ENCODE measurements around the gene TM9SF3.
"Not testable (repeated sequence)": the region's sequence is repeated elsewhere in the genome, so short reads cannot be mapped to it uniquely, and the experiment has no call there.

Gene TM9SF3

GRCh38 chr10:96598846-96599245, 12.0 kb upstream of the TM9SF3 start:
- no peak for DNase-seq

DNA sequence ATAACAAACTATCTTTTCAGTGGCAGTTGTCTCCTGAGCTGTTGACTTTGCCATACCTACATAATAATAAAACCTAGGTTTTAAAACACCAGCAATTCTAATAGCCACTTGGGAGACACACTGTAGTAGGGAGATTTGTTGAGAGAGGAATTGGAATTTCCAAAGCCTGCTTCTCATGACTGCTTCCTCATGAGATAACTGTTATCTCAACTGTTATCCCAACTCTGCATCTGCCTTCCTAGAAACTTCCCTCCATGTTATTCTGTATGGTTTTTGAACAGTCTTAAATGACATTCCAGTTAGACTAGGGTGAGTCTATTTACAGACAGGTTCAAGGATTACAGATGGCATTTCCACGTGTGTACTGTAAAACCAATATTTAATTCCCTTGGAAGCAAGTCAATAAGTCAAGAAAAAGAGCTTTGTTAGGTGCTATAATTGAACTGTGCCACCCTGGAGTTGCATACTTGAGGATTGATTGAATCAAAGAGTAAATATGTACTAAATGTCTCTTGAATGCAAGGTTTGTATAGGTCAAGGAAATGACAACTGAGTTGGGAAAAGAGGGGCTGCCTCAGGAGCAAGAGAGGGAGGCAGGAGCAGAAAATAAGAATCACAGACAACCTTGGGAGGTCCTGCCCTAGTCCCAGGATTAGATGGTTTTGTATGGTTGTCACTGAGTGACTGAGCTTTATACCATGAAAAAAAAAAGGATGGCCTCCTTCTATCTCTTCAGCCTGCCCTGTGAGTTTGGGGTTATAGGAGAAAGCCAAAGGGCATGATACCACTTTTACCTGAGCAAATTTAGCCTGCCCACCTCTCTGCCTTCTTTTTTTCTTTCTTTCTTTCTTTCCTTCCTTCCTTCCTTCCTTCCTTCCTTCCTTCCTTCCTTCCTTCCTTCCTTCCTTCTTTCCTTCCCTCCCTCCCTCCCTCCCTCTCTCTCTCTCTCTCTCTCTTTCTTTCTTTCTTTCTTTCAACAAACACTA, 9.9 kb upstream of the TM9SF3 start:
- no peak for DNase-seq

GRCh38 chr10:96595741-96596140, 8.9 kb upstream of the TM9SF3 start:
- DNase-seq, result no peak

DNA sequence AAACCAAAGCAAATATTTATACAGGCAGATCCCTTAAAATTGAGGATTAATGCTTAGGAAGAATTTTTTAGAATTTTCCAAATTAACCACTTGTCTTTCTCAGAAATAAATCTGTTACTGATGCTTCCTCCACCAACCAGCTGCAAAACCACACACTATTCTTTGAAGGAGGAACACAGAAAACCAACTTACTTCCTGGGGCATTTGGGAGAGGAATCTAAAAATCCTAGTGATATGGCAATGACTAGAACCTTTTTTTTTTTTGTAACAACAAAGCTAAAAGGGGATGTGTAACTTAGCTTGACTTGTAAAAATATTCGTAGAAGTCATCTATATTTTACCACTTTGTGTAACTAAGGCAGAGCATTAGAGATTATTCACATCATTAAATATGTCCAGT, 5.1 kb upstream of the TM9SF3 start:
- DNase-seq, result no peak

DNA sequence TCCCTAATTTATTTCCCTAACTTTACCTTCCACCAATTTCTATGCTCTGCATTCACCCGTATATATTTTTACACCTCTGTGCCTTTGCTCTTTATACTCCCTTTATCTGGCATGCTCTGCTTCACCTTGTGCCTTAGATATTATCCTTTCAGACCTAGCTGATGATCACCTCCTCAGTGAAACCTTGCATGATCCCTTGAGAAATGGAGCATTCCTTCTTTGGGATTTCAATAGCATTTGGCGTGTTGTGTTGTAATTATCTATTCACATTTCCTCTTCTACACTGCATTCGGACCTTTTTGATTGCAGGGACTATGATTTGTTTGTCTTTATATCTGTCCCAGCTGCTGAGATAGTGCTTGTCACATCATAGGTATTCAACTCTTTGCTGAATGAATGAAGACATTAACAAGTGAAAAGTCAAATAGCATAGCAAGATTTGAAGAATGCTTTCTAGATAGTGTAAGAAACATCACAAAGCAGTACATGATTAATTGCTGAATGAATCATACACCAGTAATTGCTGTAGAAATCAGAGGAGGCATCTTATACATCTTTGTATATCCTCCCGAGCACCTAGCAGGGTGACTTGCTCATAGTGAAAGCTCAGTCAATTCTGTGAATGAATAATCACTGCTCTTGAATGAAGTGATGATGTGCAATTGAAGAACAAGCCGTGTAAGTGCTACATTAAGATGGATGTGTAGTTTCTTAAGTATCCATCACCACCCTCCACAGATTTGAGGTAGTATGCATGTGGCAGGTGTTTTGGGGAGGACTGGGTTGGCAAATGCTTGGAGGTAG, 2.0 kb upstream of the TM9SF3 start:
- no peak for DNase-seq

GRCh38 chr10:96588060-96588554, 1.3 kb upstream of the TM9SF3 start:
- peak; percentile 39 for DNase-seq

GRCh38 chr10:96587264-96588059, 650 bp upstream of the TM9SF3 start:
- peak; percentile 53 for DNase-seq

- DNase-seq, result no peak
Observed at GRCh38 chr10:96585736-96586418, 935 bp downstream of the TM9SF3 start.

GRCh38 chr10:96584474-96584873, 2.3 kb downstream of the TM9SF3 start:
- DNase-seq, result no peak

GRCh38 chr10:96584035-96584434, 2.8 kb downstream of the TM9SF3 start:
- DNase-seq, result no peak

DNA sequence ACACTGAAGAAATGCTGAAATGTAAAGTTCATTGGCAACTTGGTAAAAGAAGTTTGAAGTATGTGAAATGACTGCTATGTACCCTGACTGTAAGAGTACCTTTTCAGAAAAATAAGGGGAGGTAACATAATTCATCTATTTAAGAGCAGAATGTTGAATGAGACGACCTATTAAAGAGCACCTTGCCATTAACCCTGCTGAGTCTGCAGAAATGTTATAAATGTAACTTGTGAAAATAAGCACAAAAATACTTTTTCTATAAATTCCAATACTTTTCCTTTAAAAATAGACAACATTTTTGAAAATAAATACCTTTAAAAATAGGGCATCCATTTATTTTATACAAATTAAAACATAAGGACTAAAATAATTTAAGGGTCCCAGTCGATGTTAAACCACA, 7.7 kb downstream of the TM9SF3 start:
- no peak for DNase-seq

GRCh38 chr10:96578633-96579032, 8.2 kb downstream of the TM9SF3 start:
- DNase-seq, result no peak

GRCh38 chr10:96578022-96578421, 8.8 kb downstream of the TM9SF3 start:
- DNase-seq, result no peak

DNA sequence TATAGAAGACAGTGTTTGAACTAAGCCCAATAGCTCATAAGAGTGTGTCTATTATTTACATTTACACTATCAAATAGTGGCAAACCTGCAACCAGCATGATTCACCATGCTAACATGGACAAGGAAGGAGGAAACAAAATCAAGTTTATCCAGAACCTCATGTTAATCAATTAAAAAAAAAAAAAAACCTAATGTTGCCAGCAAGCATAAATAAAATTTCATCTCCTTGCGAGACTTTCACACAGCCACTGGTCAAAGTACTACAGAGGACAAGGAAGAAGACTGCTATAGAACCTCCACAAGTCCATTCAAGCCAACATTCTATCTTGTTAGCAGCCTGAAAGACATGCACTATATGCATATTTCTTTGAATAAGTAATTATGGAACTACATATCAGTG, 9.7 kb downstream of the TM9SF3 start:
- DNase-seq, result no peak

DNA sequence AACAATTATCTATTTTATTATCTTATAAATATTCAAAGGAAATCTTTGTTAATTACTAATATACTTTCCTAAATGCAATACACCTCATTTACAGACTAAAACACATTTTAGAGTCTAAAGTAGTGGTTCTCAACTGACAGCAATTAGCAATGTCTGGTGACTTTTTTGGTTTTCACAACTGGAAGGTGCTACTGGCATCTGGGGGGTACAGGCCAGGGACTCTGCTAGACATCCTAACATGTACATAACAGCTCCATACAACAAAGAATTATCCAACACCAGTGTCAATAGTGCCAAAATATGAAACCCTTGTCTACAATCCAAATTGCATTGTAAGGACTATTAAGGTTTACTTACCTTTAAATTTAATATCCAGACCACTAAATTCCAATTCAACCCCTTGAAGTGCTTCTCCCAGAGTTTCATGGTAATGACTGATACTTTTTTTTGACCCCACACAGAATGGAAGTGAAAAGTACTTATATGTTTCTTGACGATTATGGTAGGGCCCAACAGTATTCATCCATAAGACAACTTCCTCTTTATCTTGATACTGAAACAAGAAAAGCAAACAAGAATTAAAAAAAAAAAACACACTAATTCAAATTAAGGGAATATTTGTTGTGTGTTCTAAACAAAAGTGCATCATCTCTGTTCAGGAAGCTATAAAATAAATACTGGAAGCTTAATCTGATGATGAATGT, 10.4 kb downstream of the TM9SF3 start:
- DNase-seq, result no peak

DNA sequence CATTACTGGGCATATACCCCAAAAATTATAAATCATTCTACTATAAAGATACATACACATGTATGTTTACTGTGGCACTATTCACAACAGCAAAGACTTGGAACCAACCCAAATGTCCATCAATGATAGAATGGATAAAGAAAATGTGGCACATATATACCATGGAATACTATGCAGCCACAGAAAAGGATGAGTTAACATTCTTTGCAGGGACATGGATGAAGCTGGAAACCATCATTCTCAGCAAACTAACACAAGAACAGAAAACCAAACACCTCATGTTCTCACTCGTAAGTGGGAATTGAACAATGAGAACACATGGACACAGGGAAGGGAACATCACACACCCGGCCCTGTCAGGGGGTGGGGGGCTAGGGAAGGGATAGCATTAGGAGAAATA, 12.2 kb downstream of the TM9SF3 start:
- not testable (repeated sequence) for DNase-seq

- DNase-seq, result no peak
Observed at GRCh38 chr10:96573036-96573435, 13.8 kb downstream of the TM9SF3 start.

DNA sequence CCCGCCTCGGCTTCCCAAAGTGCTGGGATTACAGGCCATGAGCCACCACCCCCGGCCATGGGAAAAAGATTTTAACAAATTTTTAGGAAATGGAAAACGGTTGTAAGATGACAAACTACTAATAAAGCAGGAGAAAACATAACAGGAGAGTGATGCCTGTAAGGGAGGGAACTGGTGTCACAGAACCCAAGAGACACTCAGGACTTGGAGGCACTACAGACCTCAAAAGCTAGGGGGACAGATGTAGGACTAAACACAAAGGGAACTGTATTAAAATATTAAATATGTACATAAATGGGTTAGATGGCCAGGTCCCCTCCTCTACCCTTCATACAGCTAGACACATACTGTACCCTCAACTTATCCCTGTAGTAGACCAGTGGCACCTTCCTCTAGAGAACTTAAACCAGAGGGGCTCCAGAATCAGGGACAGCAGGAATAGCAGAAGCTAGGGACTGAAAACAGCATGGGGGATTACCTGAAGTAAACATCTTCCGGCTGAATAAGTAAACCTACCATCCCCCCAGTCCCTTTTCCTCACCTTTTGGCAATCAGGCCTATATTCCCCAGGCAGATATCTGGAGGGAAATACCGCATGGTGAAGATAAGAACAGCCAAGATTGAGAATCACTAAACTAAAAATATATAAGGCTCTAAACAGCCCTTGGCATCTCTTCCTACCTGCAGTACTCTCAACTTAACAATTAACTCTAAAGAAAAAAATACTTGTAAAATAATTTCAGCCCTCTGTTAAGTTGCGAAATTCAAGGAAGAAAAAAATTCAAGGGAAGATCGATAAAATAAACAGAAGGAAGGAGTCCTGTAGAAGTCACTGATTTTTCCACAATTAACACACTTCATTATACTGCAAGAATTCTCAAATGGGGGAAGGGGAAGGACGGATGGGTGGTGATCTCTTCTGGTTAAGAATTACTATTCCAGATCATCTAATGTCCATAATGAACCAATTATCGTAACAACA, 15.5 kb downstream of the TM9SF3 start:
- no peak for DNase-seq

DNA sequence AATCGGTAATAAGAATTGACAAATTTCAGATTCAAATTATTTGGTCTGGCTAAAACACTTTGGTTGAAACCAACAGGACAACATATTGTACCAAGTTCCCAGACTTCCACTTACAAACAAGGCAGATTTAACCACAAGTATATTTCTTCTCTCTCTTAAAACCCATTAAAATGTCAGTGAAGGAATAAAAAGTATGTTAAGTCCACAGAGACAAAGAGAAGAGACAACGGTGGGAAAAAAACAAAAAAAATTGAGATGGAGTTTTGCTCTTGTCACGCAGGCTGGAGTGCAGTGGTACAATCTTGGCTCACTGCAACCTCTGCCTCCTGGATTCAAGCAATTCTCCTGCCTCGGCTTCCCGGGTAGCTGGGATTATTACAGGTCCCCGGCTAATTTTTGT, 16.3 kb downstream of the TM9SF3 start:
- no peak for DNase-seq

- DNase-seq, result no peak
Observed at GRCh38 chr10:96568402-96568801, 18.4 kb downstream of the TM9SF3 start.

Measured in SHP77 treated with DMSO at 0.1 percent for 48 hours (cell line).